MM.1S (cell line): ENCODE measurements around the gene SAE1.

Experiments used
- EZH2 ChIP-seq: fragments of 300-600 bp; sonication (generic); optimal IDR thresholded peaks from 2 replicates; pipeline ENCODE3; 2017; ENCODE audit warnings: low read depth, mild to moderate bottlenecking, antibody characterized with exemption, low read length, mixed read lengths
- EZH2phosphoT487 ChIP-seq: fragments of 300-600 bp; sonication (generic); IDR thresholded peaks from 2 replicates; pipeline ENCODE4 v1.6.1; 2018; ENCODE audit warnings: antibody characterized with exemption, low read length
- TF ChIP-seq, protein P1 (sequence below): fragments of 300-600 bp; sonication (generic); IDR thresholded peaks from 2 replicates; pipeline ENCODE4 v1.5.1; 2016; ENCODE audit warnings: antibody characterized with exemption, low read length, mixed read lengths

DNA sequence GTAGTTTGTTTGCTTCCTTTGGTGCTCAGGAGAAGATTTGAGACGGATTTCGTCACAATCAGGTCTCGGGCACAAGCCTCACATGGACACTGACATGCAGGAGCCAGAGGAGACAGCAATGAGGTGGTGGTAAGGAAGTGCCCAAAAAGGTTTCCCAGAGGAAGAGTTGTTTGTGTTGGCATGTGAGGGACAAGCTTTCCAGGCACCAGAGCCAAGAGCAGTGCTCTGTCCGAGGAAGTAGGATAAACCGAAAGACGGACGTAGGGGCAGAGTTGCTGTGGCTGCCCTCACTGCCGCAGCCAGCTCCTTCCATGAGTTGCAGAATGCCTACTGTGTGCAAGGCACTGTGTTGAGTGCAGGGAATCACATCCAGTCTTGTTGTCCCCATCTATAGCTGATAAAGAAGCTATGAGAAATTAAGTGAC, 27.7 kb downstream of the SAE1 start:
- TF ChIP-seq, protein P1, sequence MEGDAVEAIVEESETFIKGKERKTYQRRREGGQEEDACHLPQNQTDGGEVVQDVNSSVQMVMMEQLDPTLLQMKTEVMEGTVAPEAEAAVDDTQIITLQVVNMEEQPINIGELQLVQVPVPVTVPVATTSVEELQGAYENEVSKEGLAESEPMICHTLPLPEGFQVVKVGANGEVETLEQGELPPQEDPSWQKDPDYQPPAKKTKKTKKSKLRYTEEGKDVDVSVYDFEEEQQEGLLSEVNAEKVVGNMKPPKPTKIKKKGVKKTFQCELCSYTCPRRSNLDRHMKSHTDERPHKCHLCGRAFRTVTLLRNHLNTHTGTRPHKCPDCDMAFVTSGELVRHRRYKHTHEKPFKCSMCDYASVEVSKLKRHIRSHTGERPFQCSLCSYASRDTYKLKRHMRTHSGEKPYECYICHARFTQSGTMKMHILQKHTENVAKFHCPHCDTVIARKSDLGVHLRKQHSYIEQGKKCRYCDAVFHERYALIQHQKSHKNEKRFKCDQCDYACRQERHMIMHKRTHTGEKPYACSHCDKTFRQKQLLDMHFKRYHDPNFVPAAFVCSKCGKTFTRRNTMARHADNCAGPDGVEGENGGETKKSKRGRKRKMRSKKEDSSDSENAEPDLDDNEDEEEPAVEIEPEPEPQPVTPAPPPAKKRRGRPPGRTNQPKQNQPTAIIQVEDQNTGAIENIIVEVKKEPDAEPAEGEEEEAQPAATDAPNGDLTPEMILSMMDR, result no peak
- no peak for TF ChIP-seq EZH2
- TF ChIP-seq EZH2phosphoT487, result no peak
